GM12878 (cell line): ENCODE results near the gene NAE1. TPM values are rescaled to one million over a fixed set of nuclear protein-coding genes. Genes with fewer than 3 reads are reported as not detected.
"Not testable (repeated sequence)": the region's sequence is repeated elsewhere in the genome, so short reads cannot be mapped to it uniquely, and the experiment has no call there.

Experiments
- ATAC-seq: fragments of 200-7000 bp; cut with Tn5 transposase; 3 replicates; pipeline ENCODE4 v1.9.1; 2020; ENCODE audit warnings: mild to moderate bottlenecking, moderate library complexity
- BruUV-seq: library from RNA; stranded (reverse); fragments of 400-500 nt; replicated peaks from 2 replicates; lab custom pipeline; 2021; lab: Mats Ljungman, UMichigan
- CTCF ChIA-PET: fragments of 300-600 bp; sonication (Branson Sonifier 250); formaldehyde crosslinking; extraction: SDS; loops from one replicate; lab custom pipeline; 2021; ENCODE audit warnings: inconsistent platforms; lab: Yijun Ruan, JAX
- POLR2A ChIA-PET: fragments of 350-600 bp; formaldehyde crosslinking; extraction: SDS; loops from one replicate; lab custom pipeline; 2021; ENCODE audit warnings: inconsistent platforms; lab: Charles Lee
- RAD21 ChIA-PET: fragments of 300-600 bp; sonication (Branson Sonifier 250); formaldehyde crosslinking; loops from one replicate; lab custom pipeline; 2023; ENCODE audit warnings: antibody characterized with exemption; ENCODE audit not compliant: unreplicated experiment; lab: Charles Lee
- SMC1A ChIA-PET: fragments of 300-600 bp; sonication (Branson Sonifier 250); formaldehyde crosslinking; loops from one replicate; lab custom pipeline; 2023; ENCODE audit not compliant: unreplicated experiment, uncharacterized antibody; lab: Charles Lee
- DNase-seq: peaks from one replicate; pipeline ENCODE4 v3.0.0-alpha.2; 2011; ENCODE audit warnings: low read depth, low spot score
- FAIRE-seq: peaks from 3 replicates; lab custom pipeline; 2011; peaks lifted over from hg19 to GRCh38; lab: Jason Lieb, UNC
- H2AFZ ChIP-seq: 2 replicates; pipeline ENCODE4 v1.6.0; 2011; ENCODE audit warnings: low read depth, low read length, control low read depth; ENCODE audit not compliant: control insufficient read depth
- H3K27ac ChIP-seq: 2 replicates; pipeline ENCODE4 v1.5.1; 2011; ENCODE audit warnings: control low read depth; ENCODE audit not compliant: control insufficient read depth, insufficient read depth
- H3K27me3 ChIP-seq, 2 experiments: replicated peaks in 1 of 2; 2 replicates each; pipeline versions ENCODE4 v1.6.0 to v1.6.1; 2011; ENCODE audit warnings: low read length in 1 of 2; ENCODE audit not compliant: control insufficient read depth in 2 of 2, insufficient read depth in 2 of 2
- H3K36me3 ChIP-seq, 2 experiments: 2 replicates each; pipeline ENCODE4 v1.5.1; 2011; ENCODE audit warnings: low read length in 1 of 2; ENCODE audit not compliant: control insufficient read depth in 2 of 2, insufficient read depth in 2 of 2
- H3K4me1 ChIP-seq: 2 replicates; pipeline ENCODE4 v1.6.1; 2011; ENCODE audit warnings: mild to moderate bottlenecking, low read length, moderate library complexity, mixed read lengths; ENCODE audit not compliant: control insufficient read depth, insufficient read depth
- H3K4me2 ChIP-seq: 2 replicates; pipeline ENCODE4 v1.6.0; 2011; ENCODE audit warnings: control low read depth; ENCODE audit not compliant: control insufficient read depth, insufficient read depth
- H3K4me3 ChIP-seq: fragments of 200-600 bp; sonication (generic); 2 replicates; pipeline ENCODE4 v1.5.1; 2016
- H3K79me2 ChIP-seq: 2 replicates; pipeline ENCODE4 v1.6.0; 2011; ENCODE audit warnings: low read length; ENCODE audit not compliant: control insufficient read depth, insufficient read depth
- H3K9ac ChIP-seq: 2 replicates; pipeline ENCODE4 v1.8.0; 2011; ENCODE audit warnings: low read length, control low read depth, mixed read lengths; ENCODE audit not compliant: control insufficient read depth, insufficient read depth
- H3K9me3 ChIP-seq: replicated peaks from 3 replicates; pipeline ENCODE4 v1.5.1; 2011; ENCODE audit warnings: mild to moderate bottlenecking, low read length; ENCODE audit not compliant: control insufficient read depth, insufficient read depth
- H4K20me1 ChIP-seq: 2 replicates; pipeline ENCODE4 v1.6.0; 2011; ENCODE audit not compliant: control insufficient read depth, insufficient read depth
- BHLHE40 ChIP-seq, 2 experiments: fragments of 450-650 bp in 1 of 2; IDR thresholded peaks; 2 replicates each; pipeline ENCODE4 v1.6.1; 2011 to 2017; ENCODE audit warnings: low read depth in 2 of 2, borderline replicate concordance in 1 of 2, improper control_type of control experiment in 1 of 2, low read length in 1 of 2, mild to moderate bottlenecking in 1 of 2
- RBBP5 ChIP-seq: fragments of 200-600 bp; sonication (generic); conservative IDR thresholded peaks from 2 replicates; pipeline ENCODE4 v1.6.1; 2016
- ZNF24 ChIP-seq: fragments of 450-650 bp; IDR thresholded peaks from 2 replicates; pipeline ENCODE4 v1.6.1; 2017; ENCODE audit warnings: antibody characterized with exemption, mild to moderate bottlenecking
- WGBS: methylation state at CpG from one replicate; pipeline ENCODE4 v1.1.6; 2016; ENCODE audit warnings: low lambda C conversion rate; ENCODE audit not compliant: insufficient replicate concordance, insufficient coverage; ENCODE audit errors: missing lambda C conversion rate; 5-methylcytosine and 5-hydroxymethylcytosine counted together
- in situ Hi-C: fragments of 300-500 bp; cut with MboI; formaldehyde crosslinking; loops from 9 replicates; pipeline ENCODE4 v1.14.3; 2018; ENCODE audit warnings: mixed read lengths
- intact Hi-C: fragments of 100-400 bp; cut with micrococcal nuclease; formaldehyde crosslinking; loops from one replicate; pipeline ENCODE4 v1.14.2; 2022; ENCODE audit not compliant: unreplicated experiment
- polyA plus RNA-seq, 11 experiments: library from polyadenylated mRNA; depleted of rRNA in 4 of 11; unstranded in 6 of 11; stranded (reverse) in 5 of 11; fragments of >200 nt; fragmentation: Nextera tagmentation in 4 of 11; fragmentation: Illumina TruSeq in 1 of 11; extraction: Ambion mirVana in 4 of 11; extraction: Trizol in 1 of 11; gene quantifications; 1 replicate in 1 of 11; 2 replicates in 10 of 11; pipeline versions ENCODE4 v1.2.1 to v1.2.3, GENCODE V29; 2011 to 2016; ENCODE audit warnings: inconsistent platforms in 2 of 11, missing spikeins in 2 of 11, low read depth in 1 of 11
- total RNA-seq, 4 experiments: library from RNA; depleted of rRNA in 3 of 4; stranded (reverse); fragments of >200 nt in 3 of 4; fragmentation: Illumina TruSeq in 1 of 4; extraction: Trizol in 1 of 4; gene quantifications; 2 replicates each; pipeline versions ENCODE4 v1.2.1 to v1.2.3, GENCODE V29; 2013 to 2021
- TF ChIP-seq, protein P1 (sequence below): fragments of 450-650 bp; IDR thresholded peaks from 2 replicates; pipeline ENCODE4 v1.6.1; 2014; ENCODE audit warnings: mild to moderate bottlenecking

The NAE1 gene
- total and polyA plus RNA-seq, 10 of the 15 experiments (the other 5 are each of a cell fraction or from before 2014, with no cell fraction given), result 58.7 to 106 (median 78.7) TPM

- SMC1A ChIA-PET, result interaction anchor here (1.3 to 1.6 kb wide), 3 partner anchors 10 to 43 kb away, joined by 4 to 5 read pairs (median 4); partner anchors contain the start of gene NAE1
- in situ Hi-C loops, result no loop called here
- Histone ChIP-seq H3K4me3 (no peak overlapping the region), H3K9ac (no peak overlapping the region), H3K9me3 (no peaks in the 10 kb centered on the region), H2AFZ (no peak overlapping the region), H3K36me3 (no peaks in the 10 kb centered on the region), H3K27ac (no peak overlapping the region), H4K20me1 (no peaks in the 10 kb centered on the region), H3K79me2 (no peaks in the 10 kb centered on the region), H3K27me3 (no peaks in the 10 kb centered on the region), H3K4me1 (peaks cover 16% of the 10 kb centered on the region), H3K4me2 (no peak overlapping the region)
- FAIRE-seq (no peak), DNase-seq (no peak), ATAC-seq (no peak)
- TF ChIP-seq ZNF24 (no peak), BHLHE40 (IDR thresholded peaks at IDR 0.05; ENCODE audit: borderline replicate concordance in 1 of 2, low read depth in 2 of 2, low read length in 1 of 2) (no peak), RBBP5 (no peak)
- TF ChIP-seq, protein P1, sequence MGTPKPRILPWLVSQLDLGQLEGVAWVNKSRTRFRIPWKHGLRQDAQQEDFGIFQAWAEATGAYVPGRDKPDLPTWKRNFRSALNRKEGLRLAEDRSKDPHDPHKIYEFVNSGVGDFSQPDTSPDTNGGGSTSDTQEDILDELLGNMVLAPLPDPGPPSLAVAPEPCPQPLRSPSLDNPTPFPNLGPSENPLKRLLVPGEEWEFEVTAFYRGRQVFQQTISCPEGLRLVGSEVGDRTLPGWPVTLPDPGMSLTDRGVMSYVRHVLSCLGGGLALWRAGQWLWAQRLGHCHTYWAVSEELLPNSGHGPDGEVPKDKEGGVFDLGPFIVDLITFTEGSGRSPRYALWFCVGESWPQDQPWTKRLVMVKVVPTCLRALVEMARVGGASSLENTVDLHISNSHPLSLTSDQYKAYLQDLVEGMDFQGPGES, result no peak
- 61% methylated on average over 3 of the region's 3 CpGs for WGBS
- POLR2A ChIA-PET, result no interaction called here
- intact Hi-C loops, result loop anchor here (2.0 kb wide), 1 partner anchor 143 kb away; no protein-coding TSS in a partner anchor
- RAD21 ChIA-PET, result interaction anchor here (1.3 to 2.2 kb wide), 3 partner anchors 10 to 465 kb away, joined by 3 to 12 read pairs (median 7); partner anchors contain the start of gene NAE1
- no TSS peak for BruUV-seq
- CTCF ChIA-PET, result interaction anchor here (0.7 to 7.5 kb wide), 20 partner anchors 9 to 324 kb away, joined by 3 to 106 read pairs (median 6); partner anchors contain the start of gene NAE1
Measured at GRCh38 chr16:66871840-66872239, 41.1 kb upstream of the NAE1 start.

GRCh38 chr16:66871363-66871762 is 40.6 kb upstream of the NAE1 start:
- DNase-seq, intact Hi-C loops, H3K9me3 ChIP-seq, BruUV-seq, H3K27ac ChIP-seq, H3K36me3 ChIP-seq, POLR2A ChIA-PET, H2AFZ ChIP-seq, H3K27me3 ChIP-seq, H3K4me2 ChIP-seq, SMC1A ChIA-PET, H3K9ac ChIP-seq, FAIRE-seq, H4K20me1 ChIP-seq, H3K4me3 ChIP-seq, in situ Hi-C loops, ATAC-seq, H3K79me2 ChIP-seq: not testable (repeated sequence)
- RAD21 ChIA-PET, result interaction anchor here (2.2 kb wide), 1 partner anchor 41 kb away, joined by 7 read pairs; the partner anchor contains the start of gene NAE1
- peaks cover 16% of the 10 kb centered on the region for H3K4me1 ChIP-seq
- WGBS, result 75% methylated on average over 2 of the region's 2 CpGs
- CTCF ChIA-PET, result interaction anchor here (0.7 to 7.5 kb wide), 4 partner anchors 9 to 145 kb away, joined by 3 to 106 read pairs (median 5); partner anchors contain the start of gene NAE1
